HG03025 (cell line): ENCODE data around the gene PIGP.
A peak's percentile ranks its signal among the peaks of the same experiment; 100 is the strongest.
"Not testable (repeated sequence)": the region's sequence is repeated elsewhere in the genome, so short reads cannot be mapped to it uniquely, and the experiment has no call there.

Experiments
- ATAC-seq: cut with Tn5 transposase; IDR thresholded peaks from one replicate; pipeline ENCODE4 v1.9.1; 2021; ENCODE audit warnings: mild to moderate bottlenecking, moderate library complexity; ENCODE audit not compliant: unreplicated experiment, low FRiP score

Gene PIGP

GRCh38 chr21:37076087-37076850 lies 3.4 kb upstream of the PIGP start:
- ATAC-seq: no peak

DNA sequence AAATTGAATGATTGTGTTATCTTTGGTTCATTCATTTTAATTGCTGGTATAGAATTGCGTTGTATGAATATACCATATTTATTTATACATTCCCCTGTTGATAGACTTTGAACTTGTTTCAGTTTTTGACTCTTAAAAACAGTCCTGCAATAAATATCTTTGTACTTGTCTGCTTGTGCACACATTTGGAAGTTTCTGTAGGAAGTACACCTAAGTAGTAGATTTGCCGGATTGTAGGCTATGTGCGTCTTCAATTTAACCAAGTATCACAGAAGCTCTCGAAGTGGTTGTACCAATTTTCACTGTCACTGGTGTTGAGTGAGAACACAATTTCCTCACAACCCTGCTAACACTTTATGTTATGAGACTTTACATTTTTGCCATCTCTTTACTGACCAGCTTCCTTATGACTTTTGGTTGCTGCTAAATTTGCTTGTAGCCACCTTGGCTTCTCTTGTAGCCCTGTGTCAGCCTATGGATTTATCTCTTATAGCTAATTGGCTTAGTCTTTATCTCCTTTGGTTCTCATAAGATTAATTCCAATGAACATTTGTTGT lies 2.4 kb upstream of the PIGP start:
- no peak for ATAC-seq

DNA sequence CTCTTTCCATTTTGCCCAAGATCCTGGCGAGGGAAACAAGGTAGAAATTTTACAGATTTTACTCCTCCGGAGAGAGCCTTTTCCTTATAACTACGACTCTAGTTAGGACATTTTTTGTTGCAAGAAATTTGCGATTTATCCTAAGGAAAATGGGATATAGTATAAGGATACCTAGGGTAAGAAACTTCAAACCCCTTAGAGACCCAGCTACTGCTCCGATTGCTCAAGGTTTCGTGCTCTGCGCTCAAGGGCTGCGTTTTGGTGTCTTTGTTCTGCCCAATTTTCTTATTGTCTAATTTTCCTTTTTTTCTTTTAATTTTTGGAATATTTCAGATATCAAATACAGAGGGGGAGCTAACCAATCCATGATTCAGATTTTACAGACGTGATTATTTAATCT lies 1.7 kb upstream of the PIGP start:
- no peak for ATAC-seq

DNA sequence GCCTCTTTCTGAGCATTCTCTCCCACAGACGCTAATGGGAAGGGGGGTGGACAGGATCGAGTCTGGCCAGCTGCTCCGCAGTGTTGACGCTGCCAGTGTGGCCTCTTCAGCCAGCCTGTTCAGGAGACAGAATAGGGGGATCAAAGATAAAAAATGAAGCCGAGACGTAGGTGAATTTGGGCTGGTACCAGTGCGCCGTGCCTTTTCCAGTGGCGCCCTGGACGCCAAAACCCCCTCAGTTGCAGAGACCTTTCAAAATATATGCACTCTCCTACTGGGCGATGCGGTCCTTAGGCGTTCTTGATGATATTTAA lies 1.3 kb upstream of the PIGP start:
- ATAC-seq: no peak

DNA sequence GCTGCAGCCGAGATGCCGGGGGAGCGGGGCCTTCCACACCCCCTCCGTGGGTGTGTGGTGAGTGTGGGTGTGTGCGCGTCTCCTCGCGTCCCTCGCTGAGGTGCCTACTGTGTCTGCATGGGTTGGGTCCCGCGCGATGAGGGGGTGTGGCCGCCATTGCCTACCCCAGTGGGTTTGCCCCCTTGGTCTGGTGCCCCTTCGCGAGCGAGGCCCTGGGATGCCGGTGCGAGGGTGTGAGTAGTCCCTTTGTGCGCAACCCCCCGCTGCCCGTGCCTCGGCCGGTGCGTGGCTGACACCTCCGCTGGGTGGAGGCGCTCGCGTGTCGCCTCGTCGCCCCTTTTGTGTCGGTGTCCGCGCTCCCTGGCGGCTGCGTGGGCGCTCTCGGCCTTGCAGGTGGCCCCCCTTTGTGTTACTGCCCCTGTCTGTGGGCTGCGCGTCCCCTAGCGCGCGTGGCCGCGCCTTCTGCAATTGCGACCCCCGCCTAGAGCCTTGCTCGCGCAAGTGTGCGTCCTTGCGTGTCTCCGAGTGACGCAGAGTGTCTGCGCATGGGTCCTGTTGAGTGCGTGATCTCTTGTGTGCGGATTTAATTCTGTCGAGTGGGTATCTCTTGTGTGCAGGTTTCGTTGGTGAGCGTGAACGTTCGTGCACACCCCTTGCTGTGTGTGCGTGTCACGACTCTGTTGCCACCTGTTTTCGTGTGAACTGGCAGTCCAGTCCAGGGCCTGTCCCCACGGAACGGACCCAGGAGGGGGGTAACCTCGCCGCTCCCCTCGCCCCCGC lies 736 bp upstream of the PIGP start:
- peak; percentile 34 for ATAC-seq

DNA sequence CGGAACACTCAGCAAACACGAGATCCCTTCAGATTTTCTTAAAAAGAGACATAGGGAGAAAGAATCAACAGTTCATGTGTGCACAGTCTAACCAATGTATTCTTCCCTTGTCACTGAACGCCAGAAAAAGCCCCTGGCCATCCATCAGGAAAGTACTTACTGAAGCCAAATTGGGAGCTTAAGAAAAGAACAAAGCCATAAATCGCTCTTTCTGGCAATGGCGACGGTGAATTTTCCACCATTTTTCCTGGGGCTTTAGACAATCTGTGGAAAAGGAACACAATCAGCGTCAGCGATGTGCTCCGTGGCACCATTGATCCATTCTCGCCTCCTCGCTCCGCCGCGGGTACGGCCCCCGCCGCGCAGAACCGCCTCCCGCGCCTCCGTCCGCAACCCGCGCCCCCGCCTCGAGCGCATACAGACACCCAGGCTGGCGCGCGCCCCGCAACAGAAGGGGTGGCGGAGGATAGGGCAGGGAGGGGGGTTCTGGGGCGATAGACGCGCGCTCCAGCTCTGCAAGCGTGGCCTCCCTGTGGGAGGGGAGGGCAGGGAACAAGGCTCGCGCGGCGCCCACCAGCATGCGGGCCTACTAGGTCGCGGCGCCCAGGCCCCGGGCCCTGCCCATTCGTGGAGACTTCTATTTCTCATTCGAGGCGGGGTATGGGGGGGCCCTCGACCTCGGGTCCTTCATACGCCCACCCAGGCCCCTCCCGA lies 440 bp downstream of the PIGP start:
- ATAC-seq: peak; percentile 47

GRCh38 chr21:37071561-37072273 lies 1.2 kb downstream of the PIGP start:
- no peak for ATAC-seq

DNA sequence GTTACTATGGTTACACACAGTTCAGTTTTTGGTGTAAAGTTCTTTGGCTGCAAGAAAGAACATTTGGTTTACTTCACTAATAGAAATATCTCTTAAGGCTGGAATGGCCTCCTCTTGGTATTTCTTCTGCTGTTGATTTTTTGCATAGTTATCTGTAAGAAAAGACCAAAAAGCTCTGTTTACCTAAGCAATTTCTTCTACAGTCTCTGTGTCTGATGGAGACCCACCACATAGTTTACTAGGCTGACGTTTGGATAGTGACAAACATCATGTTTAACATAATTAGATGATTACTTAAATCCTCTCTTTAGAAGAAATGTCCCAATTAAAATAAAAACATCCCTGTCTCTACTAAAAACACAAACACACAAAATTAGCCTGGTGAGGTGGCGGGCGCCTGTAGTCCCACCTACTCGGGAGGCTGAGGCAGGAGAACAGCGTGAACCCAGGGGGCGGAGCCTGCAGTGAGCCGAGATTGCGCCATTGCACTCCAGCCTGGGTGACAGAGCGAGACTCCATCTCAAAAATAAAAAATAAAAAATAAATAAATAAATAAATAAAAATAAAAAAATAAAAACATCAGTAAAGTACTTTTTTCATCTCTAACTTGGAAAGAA lies 7.2 kb downstream of the PIGP start:
- ATAC-seq: no peak

DNA sequence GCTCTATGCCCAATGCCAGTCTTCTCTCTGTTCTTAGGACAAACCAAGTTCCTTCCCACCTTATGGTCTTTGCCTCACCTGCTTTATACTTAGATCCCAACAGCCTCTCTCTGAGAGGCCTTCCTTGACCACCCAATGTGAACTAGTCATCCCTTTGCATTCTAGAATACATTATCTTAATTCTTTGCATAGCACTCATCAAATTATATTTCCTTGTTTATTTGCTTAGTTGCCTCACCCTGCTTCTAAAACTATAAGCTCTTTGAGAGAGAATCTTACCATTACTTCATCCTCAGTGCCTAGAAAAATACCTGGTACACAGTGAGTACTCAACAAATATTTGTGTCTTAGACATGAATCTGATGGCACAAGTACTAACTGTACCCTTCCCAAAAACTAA lies 8.0 kb downstream of the PIGP start:
- ATAC-seq: no peak

DNA sequence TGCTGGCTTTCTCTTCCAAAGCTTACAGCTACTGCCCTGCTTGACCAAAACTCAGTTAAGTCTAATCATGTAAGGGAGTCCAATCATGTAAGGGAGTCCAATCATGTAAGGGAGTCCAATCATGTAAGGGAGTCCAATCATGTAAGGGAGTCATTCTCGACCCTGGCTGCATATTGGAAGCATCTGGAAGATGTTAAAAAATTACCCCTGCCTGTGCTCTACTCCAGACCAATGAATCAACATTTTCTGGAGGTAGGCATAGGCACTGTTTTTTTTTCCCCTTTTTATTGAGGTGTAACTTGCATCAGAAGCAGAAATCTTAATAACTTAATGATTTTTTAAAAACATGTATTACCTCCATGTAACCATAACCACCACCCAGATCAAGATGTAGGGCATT lies 9.4 kb downstream of the PIGP start:
- ATAC-seq: no peak

DNA sequence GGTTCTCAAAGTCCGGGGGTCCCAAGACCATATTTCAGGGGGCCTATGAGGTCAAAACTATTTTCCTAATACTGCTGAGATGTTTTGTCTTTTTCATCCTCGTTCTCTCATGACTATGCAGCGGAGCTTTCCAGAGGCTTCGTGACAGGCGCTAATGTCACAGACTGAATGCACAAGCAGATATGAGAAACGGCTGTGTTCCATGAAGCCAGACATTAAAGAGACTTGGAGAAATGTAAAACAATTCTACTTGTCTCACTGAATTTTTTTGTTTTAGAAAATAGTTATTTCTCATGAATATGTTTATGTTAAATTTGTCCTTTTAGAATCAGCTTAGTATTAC lies 10.3 kb downstream of the PIGP start:
- no peak for ATAC-seq

GRCh38 chr21:37061926-37062592 lies 10.8 kb downstream of the PIGP start:
- ATAC-seq: no peak

GRCh38 chr21:37060296-37060695 lies 12.6 kb downstream of the PIGP start:
- ATAC-seq: no peak

DNA sequence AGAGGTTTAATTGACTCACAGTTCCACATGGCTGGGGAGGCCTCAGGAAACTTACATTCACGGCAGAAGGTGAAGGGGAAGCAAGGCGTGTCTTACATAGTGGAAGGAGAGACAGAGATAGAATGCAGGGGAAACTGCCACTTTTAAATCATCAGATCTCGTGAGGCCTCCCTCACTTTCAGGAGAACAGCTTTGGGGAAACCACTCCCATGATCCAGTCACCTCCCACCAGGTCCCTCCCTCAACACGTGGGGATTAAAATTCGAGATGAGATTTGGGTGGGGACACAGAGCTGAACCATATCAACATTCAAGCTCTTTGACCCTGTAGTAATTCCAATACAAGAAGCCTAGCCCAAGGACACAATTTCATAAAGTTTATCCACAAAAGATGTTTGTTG lies 13.7 kb downstream of the PIGP start:
- no peak for ATAC-seq

DNA sequence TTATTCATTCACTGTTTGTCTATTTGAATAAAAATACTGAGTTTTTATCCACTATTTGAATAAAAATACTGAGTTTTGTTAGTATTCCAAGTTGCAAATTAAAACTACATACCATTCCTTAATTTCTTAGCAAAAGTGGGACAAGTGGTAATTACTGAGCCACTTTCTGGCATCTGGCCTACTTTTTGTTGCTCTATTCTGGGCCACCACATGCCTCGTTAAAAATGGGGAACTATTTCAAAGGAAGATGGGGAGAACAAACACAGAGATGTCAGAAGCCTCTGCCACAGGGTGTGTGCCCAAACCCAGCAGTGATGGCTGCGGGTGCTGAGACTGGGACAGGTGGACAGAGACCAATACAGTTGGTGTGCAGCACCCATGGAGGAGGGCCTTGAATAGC lies 14.6 kb downstream of the PIGP start:
- ATAC-seq: no peak

DNA sequence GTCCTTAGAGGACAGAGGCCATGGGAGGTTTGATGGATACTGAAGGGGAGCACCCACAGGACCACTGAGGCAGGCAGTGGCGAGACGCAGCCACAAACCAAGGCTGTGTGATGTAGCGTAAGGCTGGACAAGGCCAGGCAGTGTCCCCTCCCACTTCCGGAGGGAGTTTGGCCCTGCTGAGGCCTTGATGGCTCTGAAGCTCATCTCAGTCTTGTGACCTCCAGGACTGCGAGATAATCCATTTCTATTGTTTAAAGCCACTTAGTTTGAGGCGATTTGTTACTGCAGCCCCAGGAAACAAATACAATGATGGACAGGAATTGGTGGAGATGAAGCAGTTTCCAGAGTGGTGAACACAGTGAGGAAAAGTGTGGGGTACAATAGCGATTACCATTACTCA lies 15.3 kb downstream of the PIGP start:
- ATAC-seq: no peak

DNA sequence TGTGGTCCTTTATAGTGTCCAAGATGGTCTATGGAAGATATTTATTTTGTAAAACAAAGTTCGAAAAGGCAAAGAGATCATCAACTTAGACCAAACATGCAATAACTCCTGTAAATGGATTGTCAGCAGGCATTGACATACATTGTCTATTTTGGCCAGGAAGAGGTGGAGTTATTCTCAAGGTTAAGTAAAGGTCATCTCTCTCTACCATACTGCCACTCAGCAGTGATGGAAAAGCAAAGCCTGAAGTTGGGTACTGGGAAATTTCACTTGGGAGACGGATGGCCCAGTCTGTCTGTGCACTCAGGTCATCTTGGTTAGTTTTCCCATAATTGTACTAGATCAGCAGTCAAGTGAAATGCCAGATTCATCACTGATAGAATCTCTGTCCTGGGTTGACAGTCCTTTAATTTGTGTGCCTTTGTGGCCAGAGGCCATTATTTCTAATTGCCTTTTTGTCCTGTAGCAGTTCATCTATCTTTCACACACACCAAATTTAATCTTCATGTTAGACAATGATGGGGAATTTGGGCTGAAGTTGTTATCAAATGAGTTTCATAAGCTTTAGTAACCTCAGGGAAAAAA lies 17.5 kb downstream of the PIGP start:
- no peak for ATAC-seq

GRCh38 chr21:37049741-37050140 lies 23.1 kb downstream of the PIGP start:
- not testable (repeated sequence) for ATAC-seq

DNA sequence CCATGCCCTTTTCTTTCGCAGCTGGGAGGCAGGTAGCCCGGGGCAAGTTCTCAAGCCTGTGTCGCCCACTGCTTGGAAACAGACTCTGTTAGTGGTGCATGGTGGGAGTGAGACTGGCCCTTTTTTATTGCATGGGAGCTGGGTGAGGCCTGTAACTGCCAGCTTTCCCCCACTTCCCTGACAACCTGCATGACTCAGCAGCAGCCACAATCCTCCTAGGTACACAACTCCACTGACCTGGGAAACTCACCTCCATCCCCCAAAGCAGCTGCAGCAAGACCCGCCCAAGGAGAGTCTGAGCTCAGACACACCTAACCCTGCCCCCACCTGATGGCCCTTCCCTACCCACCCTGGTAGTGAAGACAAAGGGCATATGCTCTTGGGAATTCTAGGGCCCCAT lies 25.8 kb downstream of the PIGP start:
- ATAC-seq: no peak
